Endometrium (tissue), 2 donors: Measurements from ENCODE around the gene GDI1.

Experiments used
- FAIRE-seq: peaks from 2 replicates; lab custom pipeline; 2012; peaks lifted over from hg19 to GRCh38; lab: Jason Lieb, UNC
- donor health status: control.
- donor health status: control.

The GDI1 gene

DNA sequence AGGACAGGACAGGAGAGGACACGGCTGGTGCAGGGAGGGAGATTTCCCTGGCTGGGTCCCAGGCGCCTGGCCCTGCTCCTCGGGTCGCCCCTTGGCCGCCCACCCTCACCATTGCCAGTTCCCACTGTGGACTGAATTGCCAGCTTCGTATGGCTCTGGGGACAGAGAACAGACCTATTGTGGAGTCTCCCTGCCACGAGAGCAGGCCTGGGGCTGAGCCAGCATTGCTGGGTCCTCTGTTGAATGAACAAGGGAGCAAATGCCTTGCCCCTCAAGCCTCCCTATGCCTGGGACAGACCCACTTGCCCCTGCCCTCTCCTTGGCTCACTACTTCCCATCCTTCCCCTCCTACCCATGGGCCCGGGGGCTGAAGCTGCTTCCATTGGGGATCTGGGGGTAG is 25.4 kb downstream of the GDI1 start:
- FAIRE-seq = no peak

- FAIRE-seq = no peak
These were observed 26.8 kb downstream of the GDI1 start for GRCh38 chrX:154463611-154464220.

- FAIRE-seq = no peak
These were observed 27.9 kb downstream of the GDI1 start for GRCh38 chrX:154464806-154465365.

DNA sequence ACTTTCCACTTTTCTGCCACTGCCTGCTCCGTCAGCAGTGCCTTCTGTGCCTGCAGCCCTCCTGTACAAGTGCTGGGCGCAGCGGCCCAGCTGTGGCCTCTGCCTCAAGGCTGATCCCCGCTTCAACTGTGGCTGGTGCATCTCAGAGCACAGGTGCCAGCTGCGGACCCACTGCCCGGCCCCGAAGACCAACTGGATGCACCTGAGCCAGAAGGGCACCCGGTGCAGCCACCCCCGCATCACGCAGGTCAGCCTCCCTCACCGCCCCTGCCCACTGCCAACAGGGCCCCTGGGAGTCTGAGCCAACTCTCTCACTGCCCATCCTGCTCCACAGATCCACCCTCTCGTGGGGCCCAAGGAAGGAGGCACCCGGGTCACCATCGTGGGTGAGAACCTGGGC is 28.6 kb downstream of the GDI1 start:
- FAIRE-seq = no peak

GRCh38 chrX:154466036-154466435 is 29.1 kb downstream of the GDI1 start:
- no peak for FAIRE-seq

GRCh38 chrX:154466907-154467306 is 30.0 kb downstream of the GDI1 start:
- no peak for FAIRE-seq

GRCh38 chrX:154467556-154467955 is 30.6 kb downstream of the GDI1 start:
- FAIRE-seq = no peak

DNA sequence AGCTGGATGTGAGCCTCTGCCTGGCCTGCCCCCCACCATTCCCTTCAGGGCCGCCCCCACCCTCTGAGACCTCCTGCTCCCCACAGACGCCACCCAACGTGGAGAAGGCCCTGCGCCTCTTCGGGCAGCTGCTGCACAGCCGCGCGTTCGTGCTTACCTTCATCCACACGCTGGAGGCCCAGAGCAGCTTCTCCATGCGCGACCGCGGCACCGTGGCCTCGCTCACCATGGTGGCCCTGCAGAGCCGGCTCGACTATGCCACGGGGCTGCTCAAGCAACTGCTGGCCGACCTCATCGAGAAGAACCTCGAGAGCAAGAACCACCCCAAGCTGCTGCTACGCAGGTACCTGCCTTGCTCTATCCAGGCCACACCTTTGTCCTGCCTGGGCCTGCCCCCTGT is 31.3 kb downstream of the GDI1 start:
- no peak for FAIRE-seq

- FAIRE-seq = no peak
These were observed 32.2 kb downstream of the GDI1 start for GRCh38 chrX:154469114-154469513.

GRCh38 chrX:154469880-154470279 is 32.9 kb downstream of the GDI1 start:
- FAIRE-seq = no peak

- no peak for FAIRE-seq
These were observed 33.5 kb downstream of the GDI1 start for GRCh38 chrX:154470434-154470833.

DNA sequence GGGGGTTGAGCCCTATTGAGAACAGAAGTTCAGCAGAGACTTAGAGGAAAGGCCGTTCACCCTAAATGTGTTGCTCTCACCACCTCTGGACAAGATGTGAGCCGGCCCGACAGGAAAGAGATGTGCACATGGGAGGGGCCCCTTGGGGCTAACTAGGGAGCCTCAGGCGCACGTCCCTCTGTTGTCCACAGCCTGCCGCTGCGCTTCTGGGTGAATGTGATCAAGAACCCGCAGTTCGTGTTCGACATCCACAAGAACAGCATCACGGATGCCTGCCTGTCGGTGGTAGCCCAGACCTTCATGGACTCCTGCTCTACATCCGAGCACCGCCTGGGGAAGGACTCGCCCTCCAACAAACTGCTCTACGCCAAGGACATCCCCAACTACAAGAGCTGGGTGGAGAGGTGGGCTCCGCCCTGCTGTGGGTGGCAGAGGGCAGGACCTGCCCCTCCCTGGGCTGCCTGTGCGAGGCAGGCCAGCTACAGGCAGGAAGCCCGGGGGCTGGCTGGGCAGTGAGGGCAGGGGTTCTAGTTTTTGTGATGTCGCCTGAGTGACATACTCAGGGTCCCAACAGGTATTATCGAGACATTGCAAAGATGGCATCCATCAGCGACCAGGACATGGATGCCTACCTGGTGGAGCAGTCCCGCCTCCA is 34.1 kb downstream of the GDI1 start:
- FAIRE-seq = no peak

- FAIRE-seq = no peak
These were observed 35.1 kb downstream of the GDI1 start for GRCh38 chrX:154471839-154472684.

DNA sequence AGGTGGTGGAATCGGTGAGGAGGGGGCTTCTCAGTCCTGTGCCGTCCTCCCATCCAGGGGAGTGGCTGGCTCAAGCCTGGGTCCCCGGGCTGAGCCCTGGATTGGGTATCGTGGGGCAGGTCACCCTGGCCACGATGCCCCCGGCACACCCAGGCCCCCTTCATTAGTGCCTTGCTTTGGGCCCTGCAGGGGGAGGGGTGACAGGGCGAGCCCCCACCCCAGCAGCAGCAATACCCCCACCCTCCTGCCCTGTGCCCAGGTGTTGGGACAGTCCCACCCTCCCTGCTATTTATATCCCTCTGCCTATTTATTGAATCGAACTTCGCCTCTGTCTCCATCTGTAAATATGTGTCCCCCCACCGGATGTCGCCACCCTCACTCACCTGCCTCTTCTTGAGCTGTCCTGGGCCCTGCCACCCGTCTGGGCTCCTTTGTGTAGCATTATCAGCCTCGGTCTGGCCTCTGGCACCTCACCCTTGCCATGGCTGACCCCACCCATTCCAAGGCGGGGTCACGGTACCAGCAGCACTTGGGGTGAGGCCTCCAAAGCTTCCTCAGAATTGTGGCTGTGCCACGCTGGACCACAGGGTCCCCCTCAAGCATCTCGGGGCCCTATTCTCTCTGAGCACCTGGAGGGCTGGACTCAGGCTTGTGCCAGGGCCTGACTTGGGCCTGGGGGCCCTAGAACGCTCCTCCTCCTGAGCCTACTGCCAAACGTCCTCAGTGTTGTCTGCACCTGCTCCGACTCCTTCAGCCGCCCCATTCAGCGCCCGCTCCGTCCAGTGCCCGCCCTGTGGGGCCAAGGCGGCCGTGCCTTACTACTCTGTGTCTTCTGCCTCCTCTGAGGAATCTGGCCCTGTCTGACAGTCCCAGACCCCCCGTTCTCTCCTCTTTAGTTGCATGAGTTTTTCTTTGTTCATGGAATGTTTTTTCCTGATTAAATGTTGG is 36.0 kb downstream of the GDI1 start:
- FAIRE-seq = no peak

DNA sequence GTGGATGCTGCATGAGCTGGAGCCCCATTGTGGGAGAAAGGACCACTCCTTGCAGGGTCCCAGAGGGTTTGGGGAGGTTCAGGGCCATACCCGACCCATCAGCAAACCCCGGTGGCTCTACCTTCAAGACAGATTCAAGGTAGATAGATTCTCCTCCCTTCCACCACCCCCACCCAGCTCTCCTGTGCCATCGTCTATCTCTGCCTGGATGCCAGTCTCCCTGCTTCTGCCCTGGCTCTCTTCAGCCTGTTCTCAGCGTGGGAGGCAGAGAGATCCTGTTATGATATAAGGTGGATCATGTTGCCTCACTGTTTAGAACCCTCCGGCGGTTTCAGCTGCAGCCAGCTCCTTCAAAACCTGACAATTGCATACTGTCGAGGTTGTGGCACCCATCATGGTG is 36.7 kb downstream of the GDI1 start:
- no peak for FAIRE-seq

GRCh38 chrX:154476821-154477220 is 39.9 kb downstream of the GDI1 start:
- FAIRE-seq = no peak

DNA sequence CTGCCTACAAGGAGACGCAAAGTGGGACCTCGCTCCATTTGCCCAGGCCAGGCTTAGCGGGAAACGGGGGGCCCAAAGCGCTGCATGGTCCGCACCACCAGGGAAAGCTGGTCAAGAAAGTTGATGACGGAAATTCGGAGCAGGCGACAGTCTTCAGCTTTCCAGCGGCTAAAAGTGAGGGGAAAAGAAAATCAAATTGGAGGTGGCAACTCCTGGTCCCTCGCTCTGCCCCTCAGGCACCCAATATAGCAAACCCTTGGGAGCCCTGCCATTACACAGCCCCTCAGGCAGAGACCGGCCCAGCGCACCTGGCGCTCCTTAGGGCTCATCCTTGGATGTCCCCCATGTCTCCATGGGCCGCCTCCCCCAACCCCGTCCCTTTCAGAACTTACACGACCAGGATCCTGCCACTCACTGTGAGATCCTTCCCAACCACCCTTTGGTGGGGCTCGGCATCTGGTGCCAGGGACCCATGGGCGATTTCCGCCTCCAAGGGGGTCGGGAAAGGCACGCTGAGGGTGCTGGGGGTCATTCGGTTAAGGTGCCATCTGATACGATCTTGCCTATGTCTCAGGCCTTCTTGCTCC is 41.0 kb downstream of the GDI1 start:
- no peak for FAIRE-seq

GRCh38 chrX:154478728-154479622 is 42.0 kb downstream of the GDI1 start, which contains the start of gene LAGE3:
LAGE3 (minus strand) TSS chrX:154479281; CDS start chrX:154478915, 366 bp downstream.
- no peak for FAIRE-seq

GRCh38 chrX:154481195-154481594 is 44.2 kb downstream of the GDI1 start:
- no peak for FAIRE-seq

DNA sequence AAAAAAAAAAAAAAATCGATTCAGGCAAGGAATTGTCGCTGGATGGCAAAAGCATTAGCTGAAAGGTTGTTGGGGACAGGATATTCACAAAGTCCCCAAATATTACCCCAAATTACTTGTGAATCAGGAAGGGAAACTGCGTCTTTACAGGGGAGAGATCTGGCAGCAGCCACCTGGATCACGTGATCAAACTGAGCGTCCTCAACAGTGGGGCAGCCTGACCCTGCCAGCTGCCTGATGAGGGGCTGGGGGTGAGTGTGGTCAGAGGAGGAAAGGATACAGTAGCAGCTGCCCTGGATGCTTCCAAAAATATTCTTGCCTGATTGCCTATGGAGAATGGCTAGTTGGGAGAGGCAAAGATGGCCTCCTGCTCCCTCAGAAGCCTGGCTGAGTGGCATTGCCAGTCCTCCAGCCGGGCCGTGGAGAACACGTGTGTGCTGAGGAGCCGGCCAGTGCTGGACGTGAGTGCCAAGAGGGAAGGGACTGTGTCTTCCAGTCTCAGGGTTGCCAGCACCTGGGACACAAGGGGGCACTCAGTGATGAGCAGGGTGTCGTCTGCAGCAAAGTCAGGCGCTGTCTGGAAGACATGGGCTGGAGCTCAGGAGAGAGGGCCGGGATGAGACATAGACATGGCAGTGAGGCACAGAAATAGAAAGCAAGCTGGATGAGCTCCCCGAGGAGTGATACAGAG is 45.1 kb downstream of the GDI1 start:
- no peak for FAIRE-seq
